HFFc6 (cell line): ENCODE data around the gene CHRNB1. TPM values are rescaled to one million over a fixed set of nuclear protein-coding genes. Genes with fewer than 3 reads are reported as not detected.

Experiments used
- DNase-seq: peaks from one replicate; pipeline ENCODE4 v3.0.0-alpha.2; 2018
- H3K27ac Mint-ChIP-seq: 2 replicates; pipeline ENCODE4 v1.8.0; 2020; ENCODE audit warnings: mild to moderate bottlenecking, mixed read lengths
- H3K27me3 Mint-ChIP-seq: 2 replicates; pipeline ENCODE4 v1.8.0; 2021; ENCODE audit warnings: mild to moderate bottlenecking, moderate library complexity, mixed read lengths; ENCODE audit not compliant: insufficient read depth
- H3K36me3 Mint-ChIP-seq: 2 replicates; pipeline ENCODE4 v1.8.0; 2021; ENCODE audit warnings: low read depth, mixed read lengths
- H3K4me1 Mint-ChIP-seq: 2 replicates; pipeline ENCODE4 v1.8.0; 2020; ENCODE audit warnings: low read depth, mixed read lengths
- H3K4me3 Mint-ChIP-seq: 2 replicates; pipeline ENCODE4 v1.8.0; 2020; ENCODE audit warnings: mild to moderate bottlenecking, moderate library complexity, mixed read lengths
- H3K9me3 Mint-ChIP-seq: 2 replicates; pipeline ENCODE4 v1.8.0; 2020; ENCODE audit warnings: mild to moderate bottlenecking, mixed read lengths
- total RNA-seq, 6 experiments: library from RNA; stranded (reverse); fragmentation: NEBNext Ultra II Directional; extraction: Animal tissue kit (Norgen Biotek cat#: 25700); gene quantifications; 2 replicates in 1 of 6; 3 replicates in 5 of 6; pipeline ENCODE4 v1.2.3, GENCODE V29; 2021
- TF ChIP-seq, protein P1 (sequence below): fragments of 200-600 bp; sonication (generic); IDR thresholded peaks from 2 replicates; pipeline ENCODE4 v1.5.0; 2021; ENCODE audit warnings: antibody characterized with exemption, mild to moderate bottlenecking

CHRNB1 gene
- total RNA-seq, 6 experiments from 2014 or later, result 2.0 to 2.8 (median 2.4) TPM

DNA sequence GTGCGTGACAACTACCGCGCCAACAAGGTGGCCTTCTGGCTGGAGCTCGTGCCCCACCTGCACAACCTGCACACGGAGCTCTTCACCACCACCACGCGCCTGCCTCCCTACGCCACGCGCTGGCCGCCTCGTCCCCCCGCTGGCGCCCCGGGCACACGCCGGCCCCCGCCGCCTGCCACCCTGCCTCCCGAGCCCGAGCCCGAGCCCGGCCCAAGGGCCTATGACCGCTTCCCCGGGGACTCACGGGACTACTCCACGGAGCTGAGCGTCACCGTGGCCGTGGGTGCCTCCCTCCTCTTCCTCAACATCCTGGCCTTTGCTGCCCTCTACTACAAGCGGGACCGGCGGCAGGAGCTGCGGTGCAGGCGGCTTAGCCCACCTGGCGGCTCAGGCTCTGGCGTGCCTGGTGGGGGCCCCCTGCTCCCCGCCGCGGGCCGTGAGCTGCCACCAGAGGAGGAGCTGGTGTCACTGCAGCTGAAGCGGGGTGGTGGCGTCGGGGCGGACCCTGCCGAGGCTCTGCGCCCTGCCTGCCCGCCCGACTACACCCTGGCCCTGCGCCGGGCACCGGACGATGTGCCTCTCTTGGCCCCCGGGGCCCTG lies 27.7 kb upstream of the CHRNB1 start:
- H3K9me3 Mint-ChIP-seq, result no peaks in the 10 kb centered on the region
- no peak overlapping the region for H3K27ac Mint-ChIP-seq
- peaks cover 4% of the 10 kb centered on the region; the same call in 1 of the 2 replicates for H3K27me3 Mint-ChIP-seq
- no peak overlapping the region for H3K4me3 Mint-ChIP-seq
- DNase-seq, result no peak
- TF ChIP-seq, protein P1, sequence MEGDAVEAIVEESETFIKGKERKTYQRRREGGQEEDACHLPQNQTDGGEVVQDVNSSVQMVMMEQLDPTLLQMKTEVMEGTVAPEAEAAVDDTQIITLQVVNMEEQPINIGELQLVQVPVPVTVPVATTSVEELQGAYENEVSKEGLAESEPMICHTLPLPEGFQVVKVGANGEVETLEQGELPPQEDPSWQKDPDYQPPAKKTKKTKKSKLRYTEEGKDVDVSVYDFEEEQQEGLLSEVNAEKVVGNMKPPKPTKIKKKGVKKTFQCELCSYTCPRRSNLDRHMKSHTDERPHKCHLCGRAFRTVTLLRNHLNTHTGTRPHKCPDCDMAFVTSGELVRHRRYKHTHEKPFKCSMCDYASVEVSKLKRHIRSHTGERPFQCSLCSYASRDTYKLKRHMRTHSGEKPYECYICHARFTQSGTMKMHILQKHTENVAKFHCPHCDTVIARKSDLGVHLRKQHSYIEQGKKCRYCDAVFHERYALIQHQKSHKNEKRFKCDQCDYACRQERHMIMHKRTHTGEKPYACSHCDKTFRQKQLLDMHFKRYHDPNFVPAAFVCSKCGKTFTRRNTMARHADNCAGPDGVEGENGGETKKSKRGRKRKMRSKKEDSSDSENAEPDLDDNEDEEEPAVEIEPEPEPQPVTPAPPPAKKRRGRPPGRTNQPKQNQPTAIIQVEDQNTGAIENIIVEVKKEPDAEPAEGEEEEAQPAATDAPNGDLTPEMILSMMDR, result no peak
- peaks cover 15% of the 10 kb centered on the region for H3K36me3 Mint-ChIP-seq
- peaks cover 14% of the 10 kb centered on the region for H3K4me1 Mint-ChIP-seq

DNA sequence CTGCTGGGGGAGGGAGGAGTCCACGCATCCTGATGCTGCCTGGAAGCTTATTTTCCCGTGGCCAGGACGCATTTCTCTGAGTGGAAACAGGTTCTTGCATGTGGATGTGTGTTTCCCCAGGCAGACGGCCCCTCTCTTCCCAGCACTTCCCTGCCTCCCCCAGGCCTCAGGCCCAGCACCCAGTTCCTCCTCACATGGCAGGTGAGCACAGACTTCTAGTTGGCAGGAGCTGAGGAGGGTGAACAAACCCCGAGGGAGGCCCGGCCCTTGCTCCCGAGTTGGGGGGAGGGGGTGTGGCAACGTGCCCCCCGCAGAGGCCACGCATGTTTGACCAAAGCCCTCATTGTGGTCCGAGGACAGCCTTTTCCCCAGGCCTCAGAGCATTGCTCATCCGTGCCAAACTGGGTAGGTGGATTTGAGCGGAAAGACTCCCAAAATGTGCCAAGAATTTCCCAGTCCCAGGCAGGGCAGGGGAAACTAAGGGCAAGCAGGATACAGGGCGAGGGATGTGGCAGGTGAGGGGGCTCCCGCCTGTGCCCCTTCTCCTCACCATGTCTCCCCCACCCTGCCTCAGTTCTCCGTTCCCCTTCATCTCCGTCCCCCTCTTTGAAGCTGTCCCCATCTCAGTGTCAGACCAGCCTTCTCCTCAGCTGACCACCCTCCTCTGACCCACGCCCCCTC lies 26.2 kb upstream of the CHRNB1 start:
- Mint-ChIP-seq H3K27me3 (peaks cover 4% of the 10 kb centered on the region), H3K36me3 (peaks cover 15% of the 10 kb centered on the region), H3K4me1 (no peaks in the 10 kb centered on the region), H3K27ac (no peak overlapping the region), H3K9me3 (no peaks in the 10 kb centered on the region), H3K4me3 (no peak overlapping the region)
- no peak for DNase-seq
- TF ChIP-seq, protein P1, result no peak

DNA sequence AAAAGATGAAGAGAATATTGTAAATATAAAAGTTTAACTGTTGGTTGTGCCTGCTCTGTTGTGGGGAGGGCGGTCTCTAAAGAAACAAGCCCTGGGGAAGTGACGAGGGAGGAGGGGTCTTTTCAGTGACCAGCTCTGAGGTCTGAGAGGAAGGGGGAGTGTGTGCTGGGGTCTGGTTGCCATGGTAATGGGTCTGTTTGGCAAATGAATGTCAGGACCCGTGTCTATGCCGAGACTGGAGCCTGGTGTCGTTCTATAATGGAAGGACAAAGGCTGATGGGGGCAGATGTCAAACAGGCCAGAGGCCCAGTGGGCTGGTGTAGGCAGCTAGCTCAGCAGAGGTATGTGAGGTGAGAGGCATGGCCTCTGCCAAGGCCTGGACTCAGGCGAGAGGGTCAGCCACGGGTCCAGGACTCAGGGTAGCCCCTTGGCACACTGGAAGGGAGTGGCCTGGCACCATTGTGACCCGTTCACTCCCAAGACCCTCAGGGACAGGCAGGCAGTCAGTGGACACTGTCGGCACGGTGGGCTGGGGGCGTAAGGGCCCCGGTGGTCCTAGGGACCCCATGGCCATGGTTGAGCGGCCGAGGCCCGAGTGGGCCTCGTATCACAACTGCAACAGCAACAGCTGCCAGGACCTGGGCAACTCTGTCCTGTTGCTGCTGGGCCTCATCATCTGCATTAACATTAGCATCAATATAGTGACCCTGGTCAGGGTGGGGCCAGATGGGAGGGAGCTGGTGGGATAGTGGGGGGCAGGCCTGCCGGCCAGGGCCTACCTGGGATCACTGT lies 24.8 kb upstream of the CHRNB1 start, which contains the start of gene SPEM1:
TSS of gene SPEM1 (plus strand) at position 506 of the 792 bp plus-strand sequence. CDS start at position 567, 61 bp downstream.
- TF ChIP-seq, protein P1, result no peak
- peaks cover 4% of the 10 kb centered on the region for H3K27me3 Mint-ChIP-seq
- no peak for DNase-seq
- H3K4me3 Mint-ChIP-seq, result no peak within 1 kb of the TSS
- no peaks in the 10 kb centered on the region for H3K9me3 Mint-ChIP-seq
- peaks cover 15% of the 10 kb centered on the region for H3K36me3 Mint-ChIP-seq
- H3K4me1 Mint-ChIP-seq, result no peaks in the 10 kb centered on the region
- no peak within 1 kb of the TSS for H3K27ac Mint-ChIP-seq

DNA sequence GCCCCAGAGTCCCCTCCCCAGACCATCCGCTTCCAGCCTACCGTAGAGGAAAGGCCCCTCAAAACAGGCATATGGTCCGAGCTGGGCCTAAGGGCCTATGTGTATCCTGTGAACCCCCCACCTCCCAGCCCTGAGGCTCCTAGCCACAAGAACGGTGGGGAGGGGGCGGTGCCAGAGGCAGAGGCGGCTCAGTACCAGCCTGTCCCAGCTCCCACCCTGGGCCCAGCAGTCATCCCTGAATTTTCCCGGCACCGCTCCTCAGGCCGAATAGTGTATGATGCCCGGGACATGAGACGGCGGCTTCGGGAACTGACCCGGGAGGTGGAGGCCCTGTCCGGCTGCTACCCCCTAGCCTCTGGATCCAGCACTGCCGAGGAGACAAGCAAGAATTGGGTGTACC lies 23.7 kb upstream of the CHRNB1 start:
- Mint-ChIP-seq H3K27me3 (peaks cover 4% of the 10 kb centered on the region), H3K36me3 (peaks cover 6% of the 10 kb centered on the region; the same call in 1 of the 2 replicates), H3K9me3 (no peaks in the 10 kb centered on the region), H3K4me1 (no peaks in the 10 kb centered on the region), H3K4me3 (no peak overlapping the region), H3K27ac (no peak overlapping the region)
- TF ChIP-seq, protein P1, result no peak
- DNase-seq, result no peak

DNA sequence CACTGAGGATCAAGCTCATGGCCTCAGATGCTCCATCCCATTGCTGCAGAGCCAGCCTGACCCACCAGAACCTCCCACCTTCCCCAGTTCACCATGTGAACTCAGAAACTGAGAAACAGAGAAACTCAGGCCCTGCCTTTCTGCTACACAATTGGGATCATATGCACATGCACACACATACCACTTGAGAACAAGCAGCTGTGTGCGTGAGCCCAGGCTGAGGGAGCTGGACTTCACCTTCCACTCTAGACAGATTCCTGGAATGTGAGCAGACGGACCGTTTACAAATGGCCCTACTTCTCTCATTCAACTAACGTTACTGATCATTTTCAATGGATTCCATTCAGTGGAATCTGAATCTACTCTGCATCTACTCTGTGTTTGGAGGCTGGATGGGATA lies 21.2 kb upstream of the CHRNB1 start:
- Mint-ChIP-seq H3K36me3 (no peaks in the 10 kb centered on the region), H3K27me3 (peaks cover 3% of the 10 kb centered on the region), H3K4me3 (no peak overlapping the region)

More for the DNA sequence above, 21.2 kb upstream of the CHRNB1 start:
- DNase-seq, result no peak
- no peaks in the 10 kb centered on the region for H3K4me1 Mint-ChIP-seq
- H3K27ac Mint-ChIP-seq, result no peak overlapping the region
- H3K9me3 Mint-ChIP-seq, result no peaks in the 10 kb centered on the region
- TF ChIP-seq, protein P1, result no peak
